ENCODE measurements around the gene RICTOR. TPM values are rescaled to one million over a fixed set of nuclear protein-coding genes. Genes with fewer than 3 reads are reported as not detected.

Gene RICTOR
- total and polyA plus RNA-seq, 2 donors (not counting 3 experiments of a cell fraction or from before 2014, with no cell fraction given) = 9.2 to 38.0 TPM

- BruUV-seq (replicated peaks) = no TSS peak
- no peak for TF ChIP-seq JUN (IDR thresholded peaks at IDR 0.05; ENCODE audit: borderline replicate concordance, insufficient read depth, insufficient read length, low read depth)
- no peak for TF ChIP-seq POLR2AphosphoS5 (IDR thresholded peaks at IDR 0.05; ENCODE audit: insufficient read depth, low read depth, low read length)
- no peak for TF ChIP-seq CTCF (IDR thresholded peaks at IDR 0.05; ENCODE audit: extremely low read depth in 1 of 2, insufficient read depth in 1 of 2, low read depth in 1 of 2, low read length in 2 of 2)
- TF ChIP-seq GATA2 (IDR thresholded peaks at IDR 0.05; ENCODE audit: insufficient read depth, insufficient read length, low read depth, low read length) = no peak
- no peak for TF ChIP-seq POLR2A (IDR thresholded peaks at IDR 0.05; ENCODE audit: low read depth, low read length)
- TF ChIP-seq FOS (IDR thresholded peaks at IDR 0.05; ENCODE audit: borderline replicate concordance, insufficient read depth, low read length) = no peak
- no peak for TF ChIP-seq MAX (IDR thresholded peaks at IDR 0.05; ENCODE audit: insufficient read depth, insufficient read length)
- no peak for TF ChIP-seq MYC (IDR thresholded peaks at IDR 0.05; ENCODE audit: low read depth, low read length)
- TF ChIP-seq EZH2 (IDR thresholded peaks at IDR 0.05; ENCODE audit: borderline replicate concordance, low read depth, low read length, severe bottlenecking) = no peak
- no peak overlapping the region for H3K4me2 ChIP-seq (ENCODE audit: insufficient read depth, low read length)
- DNase-seq (ENCODE audit: low read depth, low spot score) (no peak), FAIRE-seq (no peak)
- H3K9me3 ChIP-seq (replicated peaks; ENCODE audit: control insufficient read depth, insufficient read depth, low read length) = no peaks in the 10 kb centered on the region
- H2AFZ ChIP-seq (ENCODE audit: low read depth, low read length) = no peak overlapping the region
- intact Hi-C loops (cut with micrococcal nuclease) (no loop called here), dilution Hi-C loops (cut with MboI; ENCODE audit: extremely low pct_ligation_motif_present, low sequenced_read_pairs) (no loop called here)
- CTCF ChIA-PET = interaction anchor here (1.0 kb wide), 1 partner anchor 34 kb away, joined by 3 read pairs; no protein-coding TSS in a partner anchor
- no peaks in the 10 kb centered on the region for H3K27me3 ChIP-seq (ENCODE audit: control insufficient read depth in 2 of 2, insufficient read depth in 2 of 2, low read length in 2 of 2)
- no peaks in the 10 kb centered on the region for H3K4me1 ChIP-seq (ENCODE audit: control insufficient read depth, extremely low read depth, insufficient read depth, low read length)
- H3K79me2 ChIP-seq (ENCODE audit: control insufficient read depth, insufficient read depth, low read length) = peaks cover 23% of the 10 kb centered on the region
- H3K9ac ChIP-seq (replicated peaks; ENCODE audit: extremely low read depth, insufficient read depth, low read length) = no peak overlapping the region
- H3K4me3 ChIP-seq (replicated peaks in 1 of 3; ENCODE audit: insufficient read depth in 1 of 3, low read depth in 1 of 3, low read length in 3 of 3) = no peak overlapping the region
- H4K20me1 ChIP-seq (replicated peaks; ENCODE audit: control insufficient read depth, extremely low read depth, insufficient read depth, low read length) = no peaks in the 10 kb centered on the region
- POLR2A ChIA-PET = no interaction called here
- H3K9me1 ChIP-seq (replicated peaks; ENCODE audit: control insufficient read depth, extremely low read depth, insufficient read depth, low read length) = no peaks in the 10 kb centered on the region
- H3K27ac ChIP-seq (ENCODE audit: insufficient read depth, low read depth, low read length) = no peak overlapping the region
- peaks cover 0 to 2% of the 10 kb centered on the region in 2 experiments for H3K36me3 ChIP-seq (ENCODE audit: control insufficient read depth in 2 of 2, extremely low read depth in 1 of 2, insufficient read depth in 2 of 2, low read length in 2 of 2)
These were observed 53.7 kb downstream of the RICTOR start for GRCh38 chr5:39020458-39020857.
